Measurements from ENCODE around the gene RYR2. TPM values are rescaled to one million over a fixed set of nuclear protein-coding genes. Genes with fewer than 3 reads are reported as not detected.

Gene RYR2
- total RNA-seq, 1 experiment from 2014 or later: 3.4 TPM

DNA sequence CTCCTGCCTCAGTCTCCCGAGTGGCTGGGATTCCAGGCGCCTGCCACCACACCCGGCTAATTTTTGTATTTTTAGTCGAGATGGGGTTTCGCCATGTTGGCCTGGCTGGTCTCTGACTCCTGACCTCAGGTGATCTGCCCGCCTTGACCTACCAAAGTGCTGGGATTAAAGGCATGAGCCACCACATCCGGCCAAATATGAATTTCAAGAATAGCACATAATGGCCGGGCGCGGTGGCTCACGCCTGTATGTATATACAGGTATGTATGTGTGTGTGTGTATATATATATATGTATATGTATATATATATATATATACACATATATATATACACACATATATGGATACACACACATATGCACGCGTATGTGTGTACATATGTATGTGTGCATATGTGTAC is 753.6 kb downstream of the RYR2 start:
- Histone ChIP-seq H3T11ph (ENCODE audit: low read length) (no peak overlapping the region), H3K79me2 (ENCODE audit: insufficient read depth, low read length) (no peaks in the 10 kb centered on the region), H3K9me3 (ENCODE audit: control insufficient read depth, low read depth, low read length) (no peaks in the 10 kb centered on the region), H3K4me2 (ENCODE audit: insufficient read depth, insufficient read length, low read length) (no peak overlapping the region), H2BK20ac (ENCODE audit: low read depth, low read length, poor library complexity, severe bottlenecking) (no peak overlapping the region), H3K9ac (ENCODE audit: extremely low read depth, insufficient read length, low read length) (no peak overlapping the region), H2AK5ac (ENCODE audit: insufficient read length, low read length) (no peak overlapping the region), H2BK12ac (ENCODE audit: insufficient read length, low read depth, low read length) (no peak overlapping the region), H3K4ac (ENCODE audit: low read depth, low read length) (no peak overlapping the region), H3K14ac (ENCODE audit: insufficient read depth, low read length) (no peak overlapping the region), H3K4me1 (ENCODE audit: insufficient read depth, low read length) (no peaks in the 10 kb centered on the region), H4K8ac (replicated peaks; ENCODE audit: insufficient read length, low read depth, low read length) (no peak overlapping the region), H2BK5ac (ENCODE audit: insufficient read length, low read length) (no peak overlapping the region), H4K5ac (ENCODE audit: insufficient read length, low read depth, low read length) (no peak overlapping the region), H4K20me1 (ENCODE audit: control insufficient read depth, insufficient read depth, insufficient read length) (no peaks in the 10 kb centered on the region), H3K18ac (ENCODE audit: insufficient read length, low read depth, low read length) (no peak overlapping the region), H3K27me3 (ENCODE audit: insufficient read depth, low read length) (no peaks in the 10 kb centered on the region), H3K79me1 (ENCODE audit: insufficient read depth, low read depth, low read length, poor library complexity, severe bottlenecking) (no peaks in the 10 kb centered on the region), H3K27ac (ENCODE audit: insufficient read length, low read depth, low read length) (no peak overlapping the region), H2BK120ac (ENCODE audit: low read depth, low read length, poor library complexity, severe bottlenecking) (no peak overlapping the region), H2AFZ (ENCODE audit: low read length) (no peak overlapping the region), H3K23me2 (ENCODE audit: insufficient read length, low read depth, low read length, poor library complexity, severe bottlenecking) (no peaks in the 10 kb centered on the region), H2BK15ac (ENCODE audit: low read depth, low read length) (no peak overlapping the region), H3K23ac (ENCODE audit: insufficient read length, low read depth, low read length) (no peak overlapping the region), H3K56ac (ENCODE audit: insufficient read length, low read depth, low read length) (no peak overlapping the region), H4K91ac (ENCODE audit: insufficient read length, low read depth, low read length) (no peak overlapping the region)
- Mint-ChIP-seq H3K27ac (no peak overlapping the region), H3K9me3 (no peaks in the 10 kb centered on the region), H3K36me3 (ENCODE audit: insufficient read depth in 1 of 3, low read depth in 3 of 3) (no peaks in the 10 kb centered on the region), H3K4me1 (peaks cover 0 to 8% of the 10 kb centered on the region in 2 experiments; a peak in 3 of 4 replicates), H3K4me3 (no peak overlapping the region), H3K27me3 (ENCODE audit: low read depth) (no peaks in the 10 kb centered on the region)
- DNase-seq: no peak
- WGBS (ENCODE audit: extremely low coverage, insufficient read length, low lambda C conversion rate): no CpG with 5 or more reads among the region's 13 CpGs
- no peak for TF ChIP-seq CTCF (conservative IDR thresholded peaks at IDR 0.05)
